ENCODE data around the gene RAB8B.
"Not testable (repeated sequence)": the region's sequence is repeated elsewhere in the genome, so short reads cannot be mapped to it uniquely, and the experiment has no call there.

Gene RAB8B

GRCh38 chr15:63206079-63206478 lies 16.7 kb downstream of the RAB8B start:
- peaks cover 51% of the 10 kb centered on the region for H3K4me1 Mint-ChIP-seq
- DNase-seq (ENCODE audit: low spot score in 2 of 2), result no peak
- ATAC-seq (ENCODE audit: low read depth), result no peak
- no peaks in the 10 kb centered on the region for H3K9me3 Mint-ChIP-seq
- H3K4me3 Mint-ChIP-seq, result no peak overlapping the region
- H3K36me3 Mint-ChIP-seq, result peaks cover 19% of the 10 kb centered on the region
- H3K27me3 Mint-ChIP-seq, result no peaks in the 10 kb centered on the region
- H3K27ac Mint-ChIP-seq, result peak overlapping the region; percentile 21

GRCh38 chr15:63208824-63209223 lies 19.4 kb downstream of the RAB8B start:
- ATAC-seq (ENCODE audit: low read depth); H3K9me3 Mint-ChIP-seq; DNase-seq (ENCODE audit: low spot score in 2 of 2); H3K4me3 Mint-ChIP-seq; H3K27me3 Mint-ChIP-seq: not testable (repeated sequence)
- peaks cover 16% of the 10 kb centered on the region for H3K36me3 Mint-ChIP-seq
- peaks cover 54% of the 10 kb centered on the region for H3K4me1 Mint-ChIP-seq
- peak overlapping the region; percentile 78 for H3K27ac Mint-ChIP-seq

- no peak for DNase-seq (ENCODE audit: low spot score in 2 of 2)
- Mint-ChIP-seq H3K4me3 (peak overlapping the region; percentile 29), H3K27me3 (no peaks in the 10 kb centered on the region), H3K4me1 (peaks cover 59% of the 10 kb centered on the region), H3K9me3 (no peaks in the 10 kb centered on the region), H3K36me3 (peaks cover 16% of the 10 kb centered on the region), H3K27ac (peak overlapping the region; percentile 88)
- ATAC-seq (ENCODE audit: low read depth), result no peak
Observed at GRCh38 chr15:63210151-63211091, 21.0 kb downstream of the RAB8B start.

- peaks cover 16% of the 10 kb centered on the region for H3K36me3 Mint-ChIP-seq
- peak overlapping the region; percentile 88 for H3K27ac Mint-ChIP-seq
Observed at GRCh38 chr15:63211092-63211490, 21.7 kb downstream of the RAB8B start.

GRCh38 chr15:63211549-63211948 lies 22.1 kb downstream of the RAB8B start:
- Mint-ChIP-seq H3K9me3 (no peaks in the 10 kb centered on the region), H3K27me3 (no peaks in the 10 kb centered on the region), H3K4me1 (peaks cover 54% of the 10 kb centered on the region), H3K4me3 (no peak overlapping the region), H3K27ac (peak overlapping the region; percentile 88), H3K36me3 (peaks cover 12% of the 10 kb centered on the region)
- ATAC-seq (ENCODE audit: low read depth), result no peak
- no peak for DNase-seq (ENCODE audit: low spot score in 2 of 2)

More at GRCh38 chr15:63211092-63211490, 21.7 kb downstream of the RAB8B start:
- DNase-seq (ENCODE audit: low spot score in 2 of 2), result no peak
- no peak for ATAC-seq (ENCODE audit: low read depth)
- Mint-ChIP-seq H3K4me1 (peaks cover 58% of the 10 kb centered on the region), H3K4me3 (peak overlapping the region; percentile 29), H3K27me3 (no peaks in the 10 kb centered on the region), H3K9me3 (no peaks in the 10 kb centered on the region)

GRCh38 chr15:63212050-63213004 lies 22.9 kb downstream of the RAB8B start:
- Mint-ChIP-seq H3K4me1 (peaks cover 46% of the 10 kb centered on the region), H3K27ac (peak overlapping the region; percentile 88), H3K9me3 (no peaks in the 10 kb centered on the region), H3K36me3 (peaks cover 8% of the 10 kb centered on the region), H3K27me3 (no peaks in the 10 kb centered on the region), H3K4me3 (peak overlapping the region; percentile 55)
- no peak for DNase-seq (ENCODE audit: low spot score in 2 of 2)
- peak; percentile 39 for ATAC-seq (ENCODE audit: low read depth)

GRCh38 chr15:63218100-63218808 lies 28.8 kb downstream of the RAB8B start:
- Mint-ChIP-seq H3K4me1 (peaks cover 24% of the 10 kb centered on the region), H3K36me3 (peaks cover 8% of the 10 kb centered on the region), H3K9me3 (no peaks in the 10 kb centered on the region), H3K4me3 (no peak overlapping the region), H3K27me3 (no peaks in the 10 kb centered on the region), H3K27ac (peak overlapping the region; percentile 46)
- DNase-seq (ENCODE audit: low spot score in 2 of 2) (no peak), ATAC-seq (ENCODE audit: low read depth) (no peak)

GRCh38 chr15:63219196-63219710 lies 29.8 kb downstream of the RAB8B start:
- DNase-seq (ENCODE audit: low spot score in 2 of 2), result no peak
- Mint-ChIP-seq H3K36me3 (peaks cover 10% of the 10 kb centered on the region), H3K27me3 (no peaks in the 10 kb centered on the region), H3K9me3 (no peaks in the 10 kb centered on the region), H3K27ac (no peak overlapping the region), H3K4me3 (no peak overlapping the region), H3K4me1 (peaks cover 19% of the 10 kb centered on the region)
- no peak for ATAC-seq (ENCODE audit: low read depth)

GRCh38 chr15:63221346-63221745 lies 31.9 kb downstream of the RAB8B start:
- no peaks in the 10 kb centered on the region for H3K9me3 Mint-ChIP-seq
- no peak overlapping the region for H3K4me3 Mint-ChIP-seq
- DNase-seq (ENCODE audit: low spot score in 2 of 2) (no peak), ATAC-seq (ENCODE audit: low read depth) (no peak)
- H3K27me3 Mint-ChIP-seq, result no peaks in the 10 kb centered on the region
- peaks cover 15% of the 10 kb centered on the region for H3K4me1 Mint-ChIP-seq
- H3K36me3 Mint-ChIP-seq, result peaks cover 13% of the 10 kb centered on the region
- H3K27ac Mint-ChIP-seq, result peak overlapping the region; percentile 39

GRCh38 chr15:63223463-63223862 lies 34.1 kb downstream of the RAB8B start:
- no peak for ATAC-seq (ENCODE audit: low read depth)
- no peak overlapping the region for H3K27ac Mint-ChIP-seq
- no peaks in the 10 kb centered on the region for H3K27me3 Mint-ChIP-seq
- no peaks in the 10 kb centered on the region for H3K9me3 Mint-ChIP-seq
- peaks cover 24% of the 10 kb centered on the region for H3K4me1 Mint-ChIP-seq
- peaks cover 19% of the 10 kb centered on the region for H3K36me3 Mint-ChIP-seq
- no peak for DNase-seq (ENCODE audit: low spot score in 2 of 2)
- no peak overlapping the region for H3K4me3 Mint-ChIP-seq

GRCh38 chr15:63225381-63225780 lies 36.0 kb downstream of the RAB8B start:
- no peak overlapping the region for H3K4me3 Mint-ChIP-seq
- H3K27me3 Mint-ChIP-seq, result no peaks in the 10 kb centered on the region
- H3K36me3 Mint-ChIP-seq, result peaks cover 17% of the 10 kb centered on the region
- H3K4me1 Mint-ChIP-seq, result peaks cover 20% of the 10 kb centered on the region
- H3K27ac Mint-ChIP-seq, result no peak overlapping the region
- no peaks in the 10 kb centered on the region for H3K9me3 Mint-ChIP-seq
- DNase-seq (ENCODE audit: low spot score in 2 of 2) (no peak), ATAC-seq (ENCODE audit: low read depth) (no peak)

GRCh38 chr15:63226155-63226883 lies 36.9 kb downstream of the RAB8B start:
- ATAC-seq (ENCODE audit: low read depth) (no peak), DNase-seq (ENCODE audit: low spot score in 2 of 2) (no peak)
- peak overlapping the region; percentile 25 for H3K27ac Mint-ChIP-seq
- no peaks in the 10 kb centered on the region for H3K27me3 Mint-ChIP-seq
- H3K4me1 Mint-ChIP-seq, result peaks cover 16% of the 10 kb centered on the region
- H3K36me3 Mint-ChIP-seq, result peaks cover 15% of the 10 kb centered on the region
- H3K9me3 Mint-ChIP-seq, result no peaks in the 10 kb centered on the region
- H3K4me3 Mint-ChIP-seq, result no peak overlapping the region

- Mint-ChIP-seq H3K9me3 (no peaks in the 10 kb centered on the region), H3K27ac (peak overlapping the region; percentile 80), H3K4me1 (peaks cover 22% of the 10 kb centered on the region), H3K36me3 (peaks cover 15% of the 10 kb centered on the region), H3K27me3 (no peaks in the 10 kb centered on the region), H3K4me3 (no peak overlapping the region)
- DNase-seq (ENCODE audit: low spot score in 2 of 2), result no peak
- no peak for ATAC-seq (ENCODE audit: low read depth)
Observed at GRCh38 chr15:63226966-63227401, 37.6 kb downstream of the RAB8B start.

Data from memory B cell (primary cell).